Hematopoietic multipotent progenitor cell treated with erythropoietin and hydrocortisone succinate and interleukin-3 and kit ligand, for 8 days (in vitro differentiated cells): ENCODE measurements around the gene ARL5B.

Experiments used
- DNase-seq: peaks from one replicate; pipeline ENCODE4 v3.0.0-alpha.2; 2015

The ARL5B gene

GRCh38 chr10:18659819-18660535 lies 746 bp downstream of the ARL5B start:
- DNase-seq = peak; percentile 51

- no peak for DNase-seq
Observed at GRCh38 chr10:18660816-18661431, 1.7 kb downstream of the ARL5B start.

- DNase-seq = peak; percentile 85
Observed at GRCh38 chr10:18664841-18665478, 5.7 kb downstream of the ARL5B start.

- no peak for DNase-seq
Observed at GRCh38 chr10:18665815-18666558, 6.8 kb downstream of the ARL5B start.

- DNase-seq = no peak
Observed at GRCh38 chr10:18666810-18667209, 7.6 kb downstream of the ARL5B start.

GRCh38 chr10:18668026-18668425 lies 8.8 kb downstream of the ARL5B start:
- no peak for DNase-seq

- DNase-seq = no peak
Observed at GRCh38 chr10:18675086-18675801, 16.0 kb downstream of the ARL5B start.

- DNase-seq = no peak
Observed at GRCh38 chr10:18680754-18681153, 21.5 kb downstream of the ARL5B start.

- no peak for DNase-seq
Observed at GRCh38 chr10:18681366-18681765, 22.1 kb downstream of the ARL5B start.

GRCh38 chr10:18681971-18682411 lies 22.8 kb downstream of the ARL5B start:
- no peak for DNase-seq

- no peak for DNase-seq
Observed at GRCh38 chr10:18683427-18683826, 24.2 kb downstream of the ARL5B start.

- no peak for DNase-seq
Observed at GRCh38 chr10:18684416-18684815, 25.2 kb downstream of the ARL5B start.

GRCh38 chr10:18684953-18685352 lies 25.7 kb downstream of the ARL5B start:
- DNase-seq = no peak

GRCh38 chr10:18685555-18685954 lies 26.3 kb downstream of the ARL5B start:
- no peak for DNase-seq

GRCh38 chr10:18687195-18687594 lies 28.0 kb downstream of the ARL5B start:
- DNase-seq = no peak

GRCh38 chr10:18687706-18688105 lies 28.5 kb downstream of the ARL5B start:
- no peak for DNase-seq

- DNase-seq = peak; percentile 52
Observed at GRCh38 chr10:18689498-18689897, 30.3 kb downstream of the ARL5B start.

GRCh38 chr10:18690541-18690940 lies 31.3 kb downstream of the ARL5B start:
- DNase-seq = no peak

GRCh38 chr10:18699849-18700840 lies 40.9 kb downstream of the ARL5B start:
- no peak for DNase-seq

GRCh38 chr10:18703521-18703920 lies 44.3 kb downstream of the ARL5B start:
- no peak for DNase-seq

GRCh38 chr10:18710201-18710653 lies 51.0 kb downstream of the ARL5B start:
- no peak for DNase-seq
